Fibroblast of skin of abdomen (primary cell): ENCODE results near the gene CSGALNACT2.
"Not testable (repeated sequence)": the region's sequence is repeated elsewhere in the genome, so short reads cannot be mapped to it uniquely, and the experiment has no call there.

Source experiments
- DNase-seq: peaks from one replicate; pipeline ENCODE4 v3.0.0-alpha.2; 2013

Gene CSGALNACT2

DNA sequence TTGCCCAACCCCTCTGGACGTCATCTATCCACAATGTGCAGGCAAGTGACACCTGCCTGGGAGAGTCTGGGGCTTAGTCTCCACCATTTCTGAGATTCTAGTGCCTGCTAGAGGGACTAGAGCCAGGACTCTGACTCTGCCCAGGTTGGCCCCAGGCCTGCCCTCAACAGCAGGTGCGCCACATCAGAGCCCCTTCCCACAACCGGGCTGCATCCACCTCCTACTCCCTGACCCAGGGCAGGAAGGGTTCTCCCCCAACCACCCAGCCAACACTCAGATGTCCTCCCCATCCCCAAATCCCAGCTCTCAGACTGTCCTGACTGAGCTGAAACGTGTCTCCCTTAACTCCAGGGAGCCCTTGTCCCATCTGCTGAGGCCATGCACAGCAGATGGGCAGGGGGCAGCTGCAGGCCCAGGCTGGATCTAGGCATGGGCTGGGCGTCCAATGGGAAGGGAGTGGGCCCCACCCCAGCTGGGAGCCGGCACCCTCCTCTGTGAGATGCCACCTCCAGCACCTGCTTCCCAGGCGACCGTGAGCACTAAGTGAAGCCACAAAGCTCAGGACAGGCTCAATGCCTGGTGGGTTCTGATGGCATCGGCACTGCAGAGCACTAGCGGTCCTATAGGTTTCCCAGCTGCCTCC is 79.4 kb downstream of the CSGALNACT2 start:
- no peak for DNase-seq

DNA sequence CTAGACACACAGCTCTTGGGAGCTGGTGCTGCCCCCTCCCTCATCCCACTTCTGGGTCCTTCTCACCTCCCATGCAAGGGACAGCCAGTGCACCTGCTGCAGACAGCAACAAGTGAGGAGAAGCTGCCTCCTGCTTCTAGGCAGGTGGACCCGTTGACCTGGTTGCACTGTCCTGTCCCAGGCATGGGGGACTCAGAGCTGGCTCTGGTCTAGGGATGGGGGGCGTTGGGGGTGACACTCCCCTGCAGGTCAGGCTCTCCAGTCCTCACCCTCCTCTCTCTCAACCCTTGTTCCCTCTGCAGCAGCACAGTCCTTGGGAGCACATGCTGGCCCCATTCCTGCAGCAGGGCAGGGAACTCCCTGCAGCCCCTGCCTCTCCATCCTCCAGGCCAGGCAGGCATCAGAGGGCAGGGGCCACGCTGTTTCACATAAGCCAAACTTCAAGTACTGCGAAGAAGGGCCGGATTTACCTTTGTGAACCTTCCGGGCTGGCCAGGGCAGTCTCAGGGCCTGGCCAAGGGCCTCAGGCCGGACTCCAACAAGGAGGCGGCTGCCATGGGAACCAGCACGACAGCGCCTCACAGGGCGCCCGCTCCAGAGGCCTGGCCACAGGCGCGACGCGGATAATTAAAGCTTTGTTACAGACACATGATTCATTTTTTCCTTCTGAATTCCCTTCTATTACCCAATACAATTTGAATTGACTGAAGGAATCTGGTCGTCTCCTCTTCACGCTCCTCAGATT is 80.1 kb downstream of the CSGALNACT2 start:
- no peak for DNase-seq

DNA sequence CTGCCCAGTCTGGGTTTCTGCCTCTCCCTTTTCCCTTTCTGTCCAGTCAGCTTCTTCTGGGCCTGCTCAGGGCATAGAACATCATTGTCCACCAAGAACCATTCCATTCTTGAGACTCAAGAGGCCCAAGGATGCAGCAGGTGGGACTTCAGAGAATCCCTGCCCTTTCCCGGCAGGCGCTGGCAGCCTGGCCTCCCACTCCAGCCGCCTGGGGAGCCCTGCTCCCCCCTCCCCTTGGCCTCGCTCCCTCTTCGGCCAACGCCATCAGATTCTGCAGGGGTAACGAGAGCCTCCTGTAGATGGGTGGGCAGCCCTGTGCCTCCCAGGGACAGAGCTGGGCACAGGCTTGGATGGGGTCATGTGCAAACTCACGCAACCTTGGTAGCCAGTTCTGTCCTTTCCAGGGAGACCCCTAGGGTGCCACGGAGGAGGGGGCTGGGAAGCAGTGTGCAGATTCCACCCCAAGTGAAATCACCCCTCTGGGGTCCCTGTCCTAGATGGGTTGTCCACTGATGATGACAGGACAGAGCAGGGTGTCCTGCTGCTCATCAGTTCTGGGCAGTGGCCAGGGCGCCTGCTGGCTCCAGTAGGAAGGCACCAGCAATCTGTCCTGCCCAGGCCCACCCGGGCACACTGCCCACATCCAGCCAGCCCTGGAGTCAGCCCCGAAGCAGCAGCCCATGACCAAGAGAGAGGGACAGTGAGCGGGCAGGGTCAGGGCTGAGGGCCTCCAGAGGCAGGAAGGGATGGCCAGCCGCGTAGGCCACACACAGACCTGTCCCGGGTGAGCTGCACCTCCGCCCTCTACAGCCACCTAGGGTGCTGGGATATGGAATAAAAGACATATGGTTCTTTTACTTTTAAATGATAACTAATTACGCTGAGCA is 80.9 kb downstream of the CSGALNACT2 start:
- no peak for DNase-seq

DNA sequence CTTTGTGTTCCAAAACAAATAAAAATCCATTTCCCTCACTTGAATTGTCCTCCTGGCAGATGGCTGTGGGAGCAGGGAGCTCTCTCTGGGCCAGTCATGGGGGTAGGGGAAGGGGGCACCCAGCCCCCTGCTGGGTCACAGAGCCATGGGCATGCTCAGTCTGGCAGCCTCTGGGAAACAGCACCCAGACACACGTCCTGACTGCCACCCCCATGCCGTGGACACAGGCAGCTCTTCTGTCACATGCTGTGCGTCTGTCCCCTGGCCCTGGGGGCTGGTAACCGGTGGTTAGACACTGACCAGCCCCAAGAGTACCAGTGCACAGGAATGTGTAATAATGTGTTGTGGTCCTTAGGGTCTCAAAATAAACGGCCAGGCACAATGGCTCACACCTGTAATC is 81.6 kb downstream of the CSGALNACT2 start:
- no peak for DNase-seq

DNA sequence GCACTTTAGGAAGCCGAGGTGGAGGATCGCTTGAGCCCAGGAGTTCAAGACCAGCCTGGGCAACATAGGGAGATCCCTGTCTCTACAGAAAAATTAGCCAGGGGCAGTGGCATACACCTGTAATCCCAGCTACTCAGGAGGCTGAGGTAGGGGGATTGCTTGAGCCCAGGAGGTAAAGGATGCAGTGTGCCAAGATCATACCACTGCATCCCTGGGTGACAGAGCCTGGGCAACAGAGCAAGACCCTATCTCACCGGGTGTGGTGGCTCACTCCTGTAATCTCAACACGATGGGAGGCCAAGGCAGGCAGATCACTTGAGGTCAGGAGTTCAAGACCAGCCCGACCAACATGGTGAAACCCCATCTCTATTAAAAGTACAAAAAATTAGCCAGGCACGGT is 82.0 kb downstream of the CSGALNACT2 start:
- not testable (repeated sequence) for DNase-seq

DNA sequence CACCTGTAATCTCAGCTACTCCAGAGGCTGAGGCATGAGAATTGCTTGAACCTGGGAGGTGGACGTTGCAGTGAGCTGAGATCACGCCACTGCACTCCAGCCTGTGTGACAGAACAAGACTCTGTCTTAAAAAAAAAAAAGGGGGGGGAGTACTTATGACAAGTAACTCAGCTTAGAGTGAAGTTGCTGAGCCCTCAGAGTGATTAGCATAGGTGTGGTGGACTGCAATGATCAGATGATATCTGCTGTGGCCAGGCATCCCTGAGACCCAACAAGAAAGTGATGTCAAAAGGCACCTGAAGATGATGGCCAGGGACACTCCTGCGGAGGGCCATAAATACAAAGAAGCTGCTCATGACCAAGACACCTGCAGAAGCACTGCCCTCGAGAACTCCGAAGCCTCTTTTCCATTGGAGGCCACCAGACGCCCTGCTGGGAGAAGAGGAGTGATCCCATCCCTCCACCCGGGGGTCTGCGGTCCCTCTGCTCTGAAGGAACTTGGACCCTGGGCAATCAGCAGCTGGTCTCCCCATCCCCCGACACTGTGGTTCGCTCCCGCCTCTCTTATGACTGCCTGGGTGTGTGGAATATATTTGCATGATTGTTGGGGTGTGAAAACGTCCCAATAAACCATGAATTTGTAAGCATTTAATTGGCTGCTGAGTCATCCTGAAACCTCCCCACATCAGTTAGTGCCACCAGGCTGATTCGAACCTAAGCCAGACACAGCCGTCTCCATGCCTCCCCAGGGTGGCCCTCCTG is 82.6 kb downstream of the CSGALNACT2 start:
- no peak for DNase-seq

DNA sequence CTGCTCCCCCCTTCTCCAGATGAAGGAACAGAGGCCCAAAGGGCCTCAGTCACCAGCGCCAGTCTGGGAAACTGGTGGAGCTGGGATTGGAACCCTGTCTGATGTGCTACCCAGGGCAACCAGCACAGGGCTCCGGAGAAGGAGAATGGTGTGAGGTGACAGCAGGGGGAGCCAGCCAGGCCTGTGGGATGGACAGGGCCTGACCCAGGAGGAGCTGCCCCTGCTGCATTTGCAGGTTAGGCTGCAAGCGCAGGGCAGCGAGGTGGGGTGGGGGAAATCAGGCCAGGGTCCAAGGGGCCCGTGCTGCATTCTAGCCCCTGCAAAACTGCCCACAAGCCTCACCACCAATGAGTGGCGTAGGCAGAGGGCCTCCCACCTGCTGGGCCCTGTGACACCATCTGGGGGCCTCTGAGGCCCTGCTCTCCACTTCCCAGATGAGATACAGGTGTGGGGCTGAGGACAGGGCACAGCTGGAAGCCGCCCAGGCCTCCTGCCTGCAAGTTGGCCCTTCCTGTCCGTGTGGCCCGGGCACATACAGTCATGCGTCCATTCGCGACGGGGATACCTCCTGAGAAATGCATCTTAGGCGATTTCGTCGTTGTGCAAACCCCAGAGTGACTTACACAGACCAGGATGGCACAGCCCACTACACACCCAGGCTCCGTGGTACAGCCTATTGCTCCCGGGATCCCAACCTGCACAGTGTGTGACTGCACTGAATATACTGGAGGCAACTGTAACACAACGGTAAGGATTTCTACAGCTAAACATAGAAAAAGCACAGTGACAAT is 83.4 kb downstream of the CSGALNACT2 start:
- DNase-seq, result no peak

DNA sequence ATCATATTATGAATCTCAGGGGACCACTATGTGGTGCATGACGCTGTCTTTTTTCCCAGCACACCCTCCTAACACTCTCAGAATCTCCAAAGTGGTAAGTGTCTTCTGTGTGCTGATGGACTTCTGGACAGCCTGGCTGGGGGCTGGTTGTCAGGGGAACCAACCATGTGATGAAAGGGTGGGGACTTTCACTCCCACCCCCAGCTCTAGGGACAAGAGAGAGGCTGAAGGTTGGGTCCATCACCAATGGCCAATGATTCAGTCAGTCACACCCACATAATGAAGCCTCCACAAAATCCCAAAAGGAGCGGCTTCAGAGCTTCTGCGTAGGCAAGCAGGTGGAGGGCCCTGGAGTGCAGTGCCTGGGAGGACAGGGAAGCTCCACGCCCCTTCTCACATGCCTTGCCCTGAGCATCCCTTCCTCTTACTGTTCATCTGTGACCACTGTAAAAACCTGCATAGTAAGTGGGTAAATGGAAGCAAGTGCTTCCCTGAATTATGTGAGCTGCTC is 84.0 kb downstream of the CSGALNACT2 start:
- no peak for DNase-seq

DNA sequence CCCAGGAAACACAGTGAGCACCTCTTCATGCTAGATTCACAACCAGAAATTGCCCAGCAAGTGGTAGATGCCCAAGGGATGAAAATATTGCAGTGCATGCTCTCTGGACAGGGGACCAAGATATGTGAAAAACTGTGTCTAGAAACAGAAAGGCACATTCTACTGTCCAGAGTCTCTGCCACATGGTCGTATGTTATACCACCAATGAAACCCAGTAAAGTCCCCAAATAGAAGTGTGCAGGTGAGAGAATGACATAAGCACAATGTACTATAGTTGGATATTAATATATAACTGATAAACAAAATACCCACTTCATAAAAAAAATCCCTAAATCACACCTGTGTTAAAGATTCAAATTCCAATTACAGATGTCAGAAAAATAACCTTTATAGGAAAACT is 84.8 kb downstream of the CSGALNACT2 start:
- DNase-seq, result no peak

DNA sequence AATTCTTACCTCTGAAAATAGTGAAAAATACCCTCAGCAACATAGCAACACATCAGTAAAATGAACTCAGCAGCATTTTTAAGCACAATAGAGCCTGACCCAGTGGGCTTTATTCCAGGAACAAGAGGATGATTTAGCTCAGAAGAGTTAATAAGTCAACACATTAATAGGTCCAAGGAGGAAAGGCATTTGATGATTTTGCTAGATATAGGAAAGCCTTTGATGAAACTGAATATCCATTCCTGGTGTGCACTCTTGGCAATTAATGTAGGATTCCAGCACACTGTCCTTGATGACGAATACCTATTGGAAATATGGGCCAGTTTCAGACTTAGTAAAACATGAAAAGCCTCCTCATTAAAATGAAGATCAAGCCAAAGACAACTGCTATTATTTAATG is 86.1 kb downstream of the CSGALNACT2 start:
- DNase-seq, result no peak

DNA sequence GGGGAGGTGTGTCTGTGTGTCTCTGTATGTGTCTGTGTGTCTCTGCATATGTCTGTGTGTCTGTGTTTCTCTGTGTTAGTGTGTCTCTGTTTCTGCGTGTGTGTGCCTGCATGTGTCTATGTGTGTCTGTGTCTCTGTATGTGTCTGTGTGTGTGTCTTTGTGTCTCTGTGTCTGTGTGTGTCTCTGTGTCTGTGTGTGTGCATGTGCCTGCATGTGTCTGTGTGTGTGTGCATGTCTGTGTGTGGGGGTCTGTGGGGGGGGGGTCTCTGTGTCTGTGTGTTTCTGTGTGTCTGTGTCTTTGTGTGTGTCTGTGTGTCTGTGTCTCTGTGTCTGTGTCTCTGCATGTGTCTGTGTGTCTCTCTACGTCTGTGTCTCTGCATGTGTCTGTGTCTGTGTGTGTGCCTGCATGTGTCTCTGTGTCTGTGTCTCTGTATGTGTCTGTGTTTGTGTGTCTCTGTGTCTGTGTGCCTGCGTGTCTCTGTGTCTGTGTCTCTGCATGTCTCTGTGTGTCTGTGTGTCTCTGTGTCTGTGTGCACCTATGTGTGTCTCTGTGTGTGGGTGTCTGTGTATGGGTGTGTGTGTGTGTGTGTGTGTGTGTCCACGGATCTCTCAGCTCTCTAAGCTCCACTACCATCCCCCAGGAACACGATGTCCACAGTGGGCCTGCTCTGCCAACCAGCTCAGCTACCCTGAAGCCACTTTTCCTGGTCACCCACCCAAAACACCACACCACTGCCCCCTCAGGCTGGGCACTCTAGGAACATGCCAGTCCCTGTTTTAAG is 87.0 kb downstream of the CSGALNACT2 start:
- no peak for DNase-seq

DNA sequence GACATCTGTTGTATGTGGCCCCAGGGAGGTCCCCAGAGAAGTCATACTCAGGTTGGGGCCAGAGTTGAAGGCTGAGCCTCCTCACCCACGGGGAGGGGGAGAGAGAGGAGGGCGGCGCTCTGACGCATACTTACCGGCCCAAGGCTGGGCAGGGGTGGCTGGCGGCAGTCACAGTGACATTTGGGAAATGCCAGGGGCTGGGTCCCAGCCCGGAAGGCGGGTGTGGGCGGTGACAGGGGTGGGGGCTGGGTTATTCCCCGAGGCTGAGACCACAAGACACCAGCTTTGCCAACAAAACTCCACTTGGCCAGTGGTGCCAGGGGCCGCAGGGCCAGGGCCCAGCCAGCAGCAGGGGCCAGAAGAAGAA is 87.5 kb downstream of the CSGALNACT2 start:
- DNase-seq, result no peak

DNA sequence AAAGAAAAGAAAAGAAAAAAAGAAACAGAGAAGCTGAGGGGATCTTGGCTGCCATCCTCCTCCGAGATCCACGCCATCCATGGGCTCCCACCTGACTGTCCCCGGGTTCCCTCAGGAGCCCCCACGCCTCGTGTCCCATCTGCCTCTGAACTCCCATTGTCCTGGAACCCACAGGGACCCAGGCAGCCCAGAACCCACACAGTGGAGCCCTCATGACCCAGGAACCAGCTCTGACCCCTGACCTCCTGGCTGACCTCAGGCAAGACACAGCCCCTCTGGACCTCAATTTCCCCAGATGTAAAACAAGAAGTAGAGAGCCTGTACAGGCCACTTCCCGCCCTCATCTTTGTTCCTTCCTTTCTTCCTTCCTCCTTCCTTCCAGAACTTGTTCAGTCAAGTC is 88.2 kb downstream of the CSGALNACT2 start:
- no peak for DNase-seq

DNA sequence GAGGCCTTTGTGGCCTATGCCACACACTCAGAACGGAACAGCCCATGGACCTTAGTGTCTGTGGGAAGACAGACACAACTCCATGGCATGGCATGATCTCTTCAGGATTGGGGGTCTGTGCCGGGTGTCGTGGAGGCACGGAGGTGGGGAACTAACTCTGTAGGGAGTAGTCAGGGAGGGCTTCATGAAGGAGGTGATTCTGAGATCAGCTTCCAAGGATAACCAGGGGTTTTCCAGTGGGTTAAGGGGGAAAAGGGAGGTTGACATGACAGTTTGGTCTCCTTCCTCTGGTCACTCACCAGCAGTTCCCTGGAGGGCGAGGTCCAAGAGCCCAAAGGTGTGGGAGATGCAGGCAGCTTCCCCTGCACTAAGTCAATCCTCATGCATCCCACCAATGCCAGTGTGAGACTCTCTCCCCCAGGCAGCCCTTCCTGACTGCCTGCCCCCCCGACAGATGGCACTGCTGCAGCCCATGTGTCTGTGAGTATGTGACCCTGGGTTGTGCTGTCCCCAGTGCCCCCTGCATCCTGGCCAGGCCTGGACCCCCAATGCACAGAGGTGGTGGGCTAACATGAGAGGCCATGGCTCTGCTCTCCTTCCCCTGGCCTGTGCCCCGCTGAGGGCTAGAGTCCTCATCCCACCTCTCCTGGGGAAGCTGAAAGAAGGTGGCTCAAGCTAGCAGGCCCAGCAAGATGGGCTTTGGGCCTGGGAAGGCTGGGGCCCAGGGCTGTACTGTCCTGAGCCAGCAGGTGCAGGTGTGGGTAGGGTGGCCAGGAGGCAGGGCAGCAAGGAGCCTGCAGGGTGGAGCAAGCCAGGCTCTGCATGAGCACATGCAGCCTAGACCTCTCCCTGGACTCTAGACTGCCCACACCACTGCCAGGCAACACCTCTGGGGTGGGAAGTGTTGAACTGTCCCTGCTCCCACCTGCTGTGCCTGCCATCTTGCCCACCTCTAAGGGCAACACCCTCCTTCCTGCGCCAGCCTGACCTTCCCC is 88.9 kb downstream of the CSGALNACT2 start:
- DNase-seq, result no peak

DNA sequence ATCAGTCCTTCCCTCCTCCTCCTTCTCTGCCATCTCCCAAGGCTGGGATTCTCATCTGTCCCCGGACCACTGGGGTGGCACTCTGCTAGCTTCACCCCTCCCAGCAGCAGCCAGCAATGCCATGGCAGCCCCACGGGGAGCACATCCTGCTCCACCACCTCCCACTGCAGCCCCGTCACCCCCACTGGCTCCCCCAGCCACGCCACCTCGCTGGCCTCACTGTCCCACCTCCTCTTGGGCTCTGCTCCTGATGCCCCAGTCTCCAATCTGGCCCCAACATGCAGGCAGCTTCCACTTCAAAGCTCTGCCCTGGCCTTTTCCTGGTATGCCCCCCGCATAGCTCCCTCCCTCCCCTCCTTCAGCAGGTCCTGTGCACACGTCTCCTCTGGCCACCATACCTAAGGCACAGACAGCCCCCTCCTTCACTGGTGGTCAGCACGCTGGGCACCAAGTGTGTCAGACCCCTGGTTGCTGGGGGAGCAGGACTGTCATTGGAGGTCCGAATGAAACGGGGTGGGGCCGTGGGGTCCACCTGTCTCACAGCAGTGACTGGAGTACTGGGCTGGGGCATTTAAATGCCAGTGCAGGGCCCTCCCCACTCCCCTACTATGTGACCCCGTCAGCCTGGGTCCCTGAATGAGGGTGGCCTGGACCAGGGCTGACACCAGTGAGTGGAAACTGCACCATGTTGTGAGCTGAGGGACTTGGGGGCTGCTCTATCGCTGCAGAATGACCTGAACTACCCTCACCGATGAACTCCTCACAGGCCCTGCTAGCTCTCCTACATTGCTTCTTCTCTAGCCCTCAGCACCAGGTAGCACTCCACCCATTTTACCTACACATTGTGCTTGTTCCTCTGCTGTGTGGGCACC is 89.9 kb downstream of the CSGALNACT2 start:
- DNase-seq, result no peak

DNA sequence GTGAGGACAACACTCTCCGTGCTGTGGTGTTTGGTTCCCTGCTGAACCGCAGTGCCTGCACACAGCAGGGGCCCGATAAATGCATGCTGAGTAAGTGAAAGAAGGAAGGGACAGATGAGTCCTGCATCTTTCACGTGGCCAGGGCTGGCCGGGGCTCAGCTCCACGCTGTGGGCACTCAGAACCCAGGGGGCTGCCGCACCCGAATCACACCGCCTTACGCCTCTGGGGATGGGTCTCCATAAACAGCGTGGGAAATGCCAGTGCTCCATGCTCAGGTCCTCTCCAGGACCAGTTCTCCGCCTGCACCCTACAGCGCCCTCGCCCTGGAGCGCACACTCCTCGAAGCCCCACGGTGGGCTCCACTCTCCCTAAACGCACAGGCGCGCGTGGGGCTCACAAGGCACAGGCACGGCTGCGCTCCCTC is 90.5 kb downstream of the CSGALNACT2 start:
- DNase-seq, result no peak

DNA sequence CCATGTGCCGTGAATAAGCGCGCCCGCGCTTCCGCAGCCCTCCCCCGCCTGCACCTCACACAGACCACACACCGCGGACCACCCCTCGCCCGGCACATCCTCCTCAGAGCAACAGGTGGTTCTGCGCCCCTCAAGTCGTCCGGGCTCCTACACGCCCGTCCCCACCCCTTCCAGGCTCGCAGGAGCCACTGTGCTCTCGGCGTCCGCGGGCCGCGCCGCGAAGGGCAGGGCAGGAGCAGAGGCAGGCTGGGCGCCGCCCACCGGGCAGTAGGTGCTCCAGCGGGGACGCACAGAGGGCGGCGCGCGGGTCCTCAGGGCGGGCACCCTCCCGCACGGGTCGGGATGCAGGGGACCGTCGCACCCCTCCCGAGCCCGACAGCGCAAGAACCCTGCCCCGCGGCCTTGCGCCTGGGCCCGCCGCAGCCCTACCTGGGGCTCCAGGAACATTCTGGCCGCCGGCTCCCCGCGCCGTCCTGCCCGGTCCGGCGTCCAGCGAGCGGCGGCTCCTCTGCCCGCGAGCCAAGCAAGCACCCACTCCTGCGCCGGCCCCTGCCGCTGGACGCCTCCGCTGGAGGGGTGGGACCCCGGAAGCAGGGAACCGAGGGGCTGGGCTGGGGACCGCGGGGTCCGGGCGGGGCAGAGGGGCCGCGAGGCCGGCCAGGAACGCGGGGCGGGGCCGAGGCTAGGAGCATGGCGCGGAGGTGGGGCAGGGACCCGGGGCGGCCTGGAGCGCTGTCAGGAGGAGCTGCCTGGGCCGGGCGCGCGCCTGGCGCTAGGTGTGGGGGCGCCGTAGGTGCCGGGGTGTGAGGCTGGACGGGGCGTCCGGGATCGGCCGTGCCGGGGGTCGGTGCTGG is 91.2 kb downstream of the CSGALNACT2 start:
- no peak for DNase-seq
